Myocyte (in vitro differentiated cells): ENCODE results near the gene TNFRSF19. TPM values are rescaled to one million over a fixed set of nuclear protein-coding genes. Genes with fewer than 3 reads are reported as not detected.
A peak's percentile ranks its signal among the peaks of the same experiment; 100 is the strongest.

Experiments used
- DNase-seq: peaks from one replicate; pipeline ENCODE4 v3.0.0-alpha.2; 2012; ENCODE audit warnings: low read depth
- total RNA-seq: library from RNA; depleted of rRNA; stranded (reverse); fragments of >200 nt; gene quantifications from 2 replicates; pipeline ENCODE4 v1.2.3, GENCODE V29; 2014

The TNFRSF19 gene
- total RNA-seq, 1 donor from 2014 or later = 30.5 TPM

DNA sequence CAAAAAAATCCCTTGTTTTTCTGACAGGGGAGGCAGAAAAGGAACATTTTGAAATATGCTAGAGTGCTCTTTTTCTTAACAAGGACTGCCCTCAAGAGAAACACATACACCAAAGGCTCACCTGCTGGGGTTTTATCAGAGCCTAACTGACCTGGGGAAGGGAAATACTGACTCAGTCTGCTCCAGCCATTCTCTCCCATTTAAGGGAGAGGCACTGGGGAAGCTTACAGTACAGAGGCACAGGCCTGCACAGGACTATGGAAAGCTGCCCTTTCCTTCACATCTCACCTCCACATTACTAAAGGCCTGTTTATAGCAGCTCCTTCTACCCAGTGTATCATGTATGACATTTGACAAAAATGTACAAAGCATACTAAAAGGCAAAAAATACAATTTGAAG is 30.3 kb downstream of the TNFRSF19 start:
- no peak for DNase-seq

DNA sequence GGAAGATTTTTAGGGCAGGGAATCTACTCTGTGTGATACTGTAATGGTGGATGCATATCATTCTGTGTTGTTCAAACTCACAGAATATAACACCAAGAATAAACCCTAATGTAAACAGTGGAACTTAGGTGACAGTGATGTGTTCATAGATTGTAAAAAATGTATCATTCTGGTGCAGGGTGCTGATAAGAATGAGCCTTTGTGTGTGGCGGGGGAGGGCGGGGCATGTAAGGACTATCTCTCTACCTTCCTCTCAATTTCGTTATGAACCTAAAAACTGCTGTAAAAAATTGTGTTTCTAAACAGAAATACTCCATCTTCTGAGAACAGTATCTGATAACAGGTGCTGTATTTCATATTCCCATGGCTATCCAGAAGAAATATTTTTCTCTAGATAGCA is 35.6 kb downstream of the TNFRSF19 start:
- DNase-seq = no peak

DNA sequence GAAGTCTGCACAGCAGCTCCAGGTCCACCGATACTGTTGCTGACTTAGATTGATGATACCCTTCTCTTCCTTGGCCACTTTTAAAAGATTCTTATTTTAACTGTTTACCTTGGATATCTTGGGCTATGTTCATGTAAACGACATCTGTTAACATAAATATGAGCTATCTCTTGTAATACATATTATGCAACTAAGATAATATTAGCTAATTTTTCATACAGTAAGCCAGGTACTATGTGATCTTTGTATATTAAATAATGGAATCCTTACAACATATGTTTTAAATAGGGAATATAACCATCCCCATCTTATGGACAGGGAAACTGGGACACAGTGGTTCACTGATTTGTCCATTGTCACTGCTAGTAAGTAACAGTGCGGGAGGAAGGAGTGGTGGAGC is 37.9 kb downstream of the TNFRSF19 start:
- DNase-seq = no peak

DNA sequence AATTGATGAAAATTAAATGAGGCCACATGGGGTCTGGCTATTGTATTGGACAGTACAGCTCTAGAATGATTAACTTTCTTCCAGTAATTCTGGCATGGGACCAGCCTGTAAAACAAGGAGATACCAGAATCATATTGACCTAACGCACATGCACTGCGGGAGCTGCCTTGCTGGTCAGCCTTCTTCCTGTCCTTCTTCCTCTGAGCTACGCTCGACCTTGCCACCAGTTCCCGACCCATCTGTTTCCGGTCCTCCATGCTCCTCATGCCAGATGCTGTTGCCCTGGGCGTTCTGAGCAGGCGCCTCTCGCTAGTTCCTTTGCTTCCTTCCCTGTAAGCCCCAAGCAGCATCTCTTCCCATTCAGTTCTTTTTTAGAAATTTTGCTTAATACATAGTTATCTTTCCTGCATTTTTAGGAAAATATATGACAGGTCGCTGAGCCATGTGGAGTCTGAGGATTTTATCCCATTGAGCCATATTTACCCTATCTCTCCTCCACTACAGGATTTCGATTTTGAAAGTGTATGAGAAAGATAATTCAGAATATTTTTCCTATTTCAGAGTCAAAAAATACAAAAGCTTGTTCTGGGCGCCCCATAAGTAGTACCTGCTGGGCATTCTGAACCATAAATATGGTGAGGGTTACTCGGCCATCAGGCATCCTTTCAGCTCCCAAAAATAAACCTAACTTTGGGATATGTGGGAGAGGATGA is 38.6 kb downstream of the TNFRSF19 start:
- no peak for DNase-seq

DNA sequence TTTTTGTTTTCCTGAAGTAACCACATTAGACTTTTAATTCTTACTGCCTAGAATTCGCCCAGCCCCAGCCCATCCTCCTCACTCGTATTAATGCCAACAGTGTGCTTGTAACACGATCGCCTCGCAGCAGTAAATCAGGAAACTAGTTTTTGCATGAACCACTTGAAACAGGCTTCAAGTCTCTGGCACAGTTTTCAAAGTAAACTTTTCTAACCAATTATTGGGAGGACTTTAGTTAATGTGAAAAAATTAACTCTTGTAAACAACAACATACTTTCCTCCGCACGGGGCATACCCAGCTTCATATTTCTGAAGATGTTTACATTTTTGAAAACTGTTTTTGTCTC is 39.2 kb downstream of the TNFRSF19 start:
- peak; percentile 53 for DNase-seq

DNA sequence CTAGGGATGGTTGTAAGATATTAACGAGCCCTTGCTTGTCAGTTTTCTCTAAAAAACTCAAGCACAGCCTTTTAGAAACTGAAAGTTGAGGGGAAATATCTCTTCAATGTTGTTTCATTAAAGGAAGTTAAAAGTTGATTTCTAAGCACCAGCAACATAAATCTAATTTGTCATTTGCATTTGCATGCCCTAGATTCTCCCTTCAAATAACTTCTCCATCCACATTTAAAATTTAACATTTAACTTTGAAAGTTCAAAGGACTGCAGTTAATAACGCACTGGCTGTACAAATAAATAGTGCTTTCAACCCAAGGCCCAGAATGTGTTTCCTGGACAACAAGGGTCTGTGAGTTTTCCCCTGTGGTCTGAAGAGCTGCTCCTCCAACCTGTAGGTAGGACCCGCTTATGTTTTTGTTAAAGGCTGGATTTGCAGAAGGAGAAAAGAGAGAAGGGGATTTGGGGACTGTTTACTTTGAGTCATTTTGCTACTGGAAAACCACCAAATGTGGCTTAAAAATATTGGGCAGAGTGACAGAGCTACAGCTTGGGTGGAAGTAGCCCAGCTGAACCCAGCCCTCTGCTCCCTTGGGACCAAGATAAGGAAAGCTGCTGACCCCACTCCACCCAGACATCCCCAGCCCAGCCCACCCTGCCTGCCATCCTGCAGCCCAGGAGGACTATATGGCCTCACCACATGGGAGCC is 39.8 kb downstream of the TNFRSF19 start:
- peak; percentile 32 for DNase-seq

DNA sequence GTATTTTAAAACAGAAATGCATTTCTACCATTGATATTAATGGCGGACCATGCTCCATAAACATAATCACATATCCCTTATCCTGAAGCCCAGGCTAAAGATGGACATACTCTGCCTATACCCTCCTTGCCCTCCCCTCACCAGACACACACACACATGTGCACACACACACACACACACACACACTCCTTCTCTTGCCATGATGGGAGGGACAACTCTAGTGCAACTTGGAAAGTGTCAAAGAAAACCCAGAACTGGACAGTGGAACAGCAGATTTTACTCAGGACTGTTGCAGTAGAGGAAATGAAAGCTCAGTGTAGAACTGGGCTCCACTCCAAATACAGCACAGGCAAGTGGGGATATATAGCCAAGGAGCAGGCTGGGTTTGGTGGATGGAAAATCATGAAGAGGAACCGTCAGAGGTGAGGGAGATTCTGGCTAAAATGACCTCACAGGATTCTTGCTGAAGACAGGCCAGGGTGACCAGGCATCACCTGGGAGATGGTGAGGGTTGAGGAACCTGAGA is 40.8 kb downstream of the TNFRSF19 start:
- peak; percentile 16 for DNase-seq

DNA sequence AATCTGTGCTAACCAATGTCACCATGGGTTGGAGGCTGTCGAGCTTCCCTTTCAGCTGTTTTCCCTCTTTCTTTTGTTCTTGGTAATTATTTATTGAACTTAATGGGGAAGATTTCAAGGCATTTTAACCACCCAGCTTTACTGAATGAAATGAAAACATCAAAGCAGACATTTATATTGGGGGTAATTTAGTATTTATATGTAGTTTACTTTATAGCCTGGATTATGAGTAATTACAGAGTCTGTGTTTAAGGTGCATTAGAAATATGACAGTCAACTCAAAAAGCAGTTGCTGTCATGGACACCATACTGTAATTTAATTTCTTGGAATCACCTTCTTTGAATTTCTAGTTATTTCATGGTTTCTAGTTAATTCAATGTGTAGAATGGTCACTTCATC is 42.0 kb downstream of the TNFRSF19 start:
- no peak for DNase-seq

DNA sequence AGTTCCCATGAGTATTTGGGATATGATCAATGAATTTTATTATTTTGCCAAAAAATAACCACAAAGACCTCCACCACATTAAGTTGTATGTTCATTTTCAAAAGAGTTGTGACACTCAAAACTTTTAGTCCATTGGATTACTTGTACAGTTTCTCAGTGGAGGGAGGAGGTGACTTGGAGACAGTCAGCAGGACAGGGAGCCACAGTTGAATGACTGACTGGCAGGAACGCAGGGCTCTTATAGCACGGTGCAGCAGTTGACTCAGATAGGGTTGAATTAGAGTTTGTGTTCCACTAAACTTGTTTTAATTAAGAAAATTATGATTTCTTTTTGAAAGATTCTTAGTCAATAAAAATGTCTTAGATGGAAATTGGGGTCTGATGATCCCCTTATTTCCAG is 42.5 kb downstream of the TNFRSF19 start:
- DNase-seq = no peak

DNA sequence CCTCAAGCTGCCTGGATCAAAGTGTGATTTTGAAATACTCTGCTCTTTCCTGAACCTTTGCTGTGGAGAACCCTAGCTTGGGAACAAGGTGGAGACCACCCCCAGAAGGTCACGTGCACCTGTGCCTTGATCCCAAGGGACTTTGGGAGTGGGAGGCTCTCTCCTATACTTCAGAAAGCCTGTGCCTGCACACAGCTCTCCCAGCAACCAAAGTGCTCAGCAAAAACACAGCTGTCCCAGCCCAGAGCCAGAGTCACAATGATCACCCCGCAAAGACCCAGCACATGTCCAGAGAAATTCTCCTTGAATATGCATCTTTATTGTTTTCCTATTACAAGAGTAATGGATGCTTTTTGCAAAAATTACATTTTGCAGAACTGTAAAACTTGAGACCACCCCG is 43.4 kb downstream of the TNFRSF19 start:
- DNase-seq = no peak

DNA sequence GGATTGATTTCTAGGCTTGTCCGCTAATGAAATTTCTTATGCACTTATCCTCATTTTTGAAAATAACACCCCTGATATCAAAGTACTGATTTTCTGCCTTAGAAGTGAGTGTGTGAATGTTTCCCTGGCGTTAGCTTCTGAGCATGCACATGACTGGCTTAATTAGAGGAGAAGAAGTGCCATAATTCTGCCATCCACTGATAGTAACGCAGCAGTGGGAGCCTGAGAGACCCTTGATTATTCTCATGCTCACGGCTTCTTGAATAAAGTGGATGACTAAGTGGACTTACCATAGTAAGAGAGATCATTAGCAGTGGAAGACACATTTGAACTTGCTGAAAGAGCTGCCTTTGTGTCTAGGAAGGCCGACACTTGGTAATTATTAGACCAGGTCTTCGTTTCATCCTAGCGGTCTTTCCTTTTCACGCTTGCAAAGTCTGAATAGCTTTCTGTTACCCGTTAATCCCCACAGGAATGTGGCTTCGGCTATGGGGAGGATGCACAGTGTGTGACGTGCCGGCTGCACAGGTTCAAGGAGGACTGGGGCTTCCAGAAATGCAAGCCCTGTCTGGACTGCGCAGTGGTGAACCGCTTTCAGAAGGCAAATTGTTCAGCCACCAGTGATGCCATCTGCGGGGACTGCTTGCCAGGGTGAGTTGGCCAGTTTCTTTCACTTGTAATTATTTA is 45.3 kb downstream of the TNFRSF19 start:
- no peak for DNase-seq

DNA sequence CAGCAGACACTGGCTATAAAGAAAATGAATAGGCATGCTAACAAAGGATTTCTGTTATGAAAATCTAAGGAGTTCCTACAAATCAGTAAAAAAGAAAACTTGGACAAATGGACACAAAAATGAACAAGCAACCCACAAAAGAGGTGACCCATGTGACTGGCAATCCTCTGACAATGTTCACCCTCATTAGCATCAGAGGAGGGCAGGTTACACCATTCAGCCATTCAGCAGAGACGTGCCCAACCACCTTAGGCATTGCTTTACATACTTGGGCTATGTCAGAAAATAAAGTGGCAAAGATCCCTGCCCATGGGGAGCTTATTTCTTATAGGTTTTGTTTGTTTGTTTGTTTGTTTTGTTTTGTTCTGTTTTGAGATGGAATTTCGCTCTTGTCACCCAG is 46.0 kb downstream of the TNFRSF19 start:
- no peak for DNase-seq

DNA sequence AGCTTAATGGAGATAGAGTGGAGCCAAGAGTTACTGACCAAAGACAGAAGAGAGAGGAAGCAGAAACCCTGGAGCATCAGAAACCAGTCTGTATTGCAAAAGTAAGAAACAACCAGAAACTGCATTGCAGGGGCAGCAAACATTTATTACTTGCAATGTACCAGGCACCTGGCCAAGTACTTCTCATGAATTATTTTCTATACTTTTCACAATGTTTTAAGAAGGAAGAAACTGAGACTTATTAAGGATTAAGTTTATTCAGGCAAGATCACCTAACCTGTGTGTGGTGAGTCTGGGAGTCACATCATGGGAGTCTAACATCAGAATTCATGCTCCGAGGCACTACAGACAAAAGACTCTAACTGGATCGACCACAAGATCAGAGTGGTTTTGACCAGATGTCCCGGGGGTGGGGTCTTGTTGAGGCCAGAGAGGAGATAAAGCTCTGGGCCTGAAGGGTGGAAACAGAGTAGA is 47.4 kb downstream of the TNFRSF19 start:
- peak; percentile 81 for DNase-seq

DNA sequence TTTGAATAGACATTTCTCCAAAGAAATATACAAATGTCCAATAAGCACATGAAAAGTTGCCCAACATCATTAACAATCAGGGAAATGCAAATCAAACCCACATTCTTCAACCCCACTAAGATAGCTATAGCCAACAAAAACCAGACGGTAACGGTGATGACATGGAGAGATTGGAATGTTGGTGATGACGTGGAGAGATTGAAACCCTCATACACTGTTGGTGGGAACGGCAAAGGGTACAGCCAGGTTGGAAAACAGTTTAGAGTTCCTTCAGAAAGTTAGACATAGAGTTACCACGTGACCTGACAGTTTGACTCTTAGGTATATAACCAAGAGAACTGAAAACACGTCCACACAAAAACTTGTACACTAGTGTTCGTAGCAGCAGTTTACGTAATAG is 48.1 kb downstream of the TNFRSF19 start:
- peak; percentile 71 for DNase-seq

DNA sequence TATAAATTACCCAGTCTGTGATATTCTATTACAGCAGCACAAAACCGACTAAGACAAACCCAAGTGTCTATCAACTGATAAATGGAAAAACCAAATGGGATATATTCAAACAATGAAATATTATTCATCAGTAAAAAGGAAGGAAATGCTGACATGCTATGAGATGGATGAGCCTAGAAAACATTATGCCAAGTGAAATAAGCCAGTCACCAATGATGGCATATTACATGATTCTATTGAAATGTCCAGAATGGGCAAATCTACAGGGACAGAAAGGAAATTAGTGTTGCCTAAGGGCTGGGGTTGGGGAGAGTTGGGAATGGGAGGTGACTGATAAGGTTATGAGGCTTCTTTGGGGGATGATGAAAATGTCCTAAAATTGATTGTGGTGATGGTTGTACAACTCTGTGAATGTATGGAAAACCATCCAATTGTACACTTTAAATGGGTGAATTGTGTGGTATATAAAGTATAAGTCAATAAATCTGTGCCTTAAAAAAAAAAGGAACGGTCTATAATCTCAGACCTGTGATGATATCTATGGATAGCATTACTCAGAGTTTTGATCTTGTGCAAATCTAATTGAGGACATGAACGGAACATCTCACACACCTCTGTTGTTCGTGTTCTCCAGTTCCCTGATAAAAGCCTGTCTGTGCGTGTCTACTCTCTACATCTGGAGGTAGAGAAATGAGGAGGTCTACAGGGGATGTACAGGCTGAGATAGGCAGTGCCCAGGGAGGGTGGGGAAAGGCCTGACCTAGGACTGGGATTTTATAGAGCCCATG is 49.0 kb downstream of the TNFRSF19 start:
- no peak for DNase-seq

DNA sequence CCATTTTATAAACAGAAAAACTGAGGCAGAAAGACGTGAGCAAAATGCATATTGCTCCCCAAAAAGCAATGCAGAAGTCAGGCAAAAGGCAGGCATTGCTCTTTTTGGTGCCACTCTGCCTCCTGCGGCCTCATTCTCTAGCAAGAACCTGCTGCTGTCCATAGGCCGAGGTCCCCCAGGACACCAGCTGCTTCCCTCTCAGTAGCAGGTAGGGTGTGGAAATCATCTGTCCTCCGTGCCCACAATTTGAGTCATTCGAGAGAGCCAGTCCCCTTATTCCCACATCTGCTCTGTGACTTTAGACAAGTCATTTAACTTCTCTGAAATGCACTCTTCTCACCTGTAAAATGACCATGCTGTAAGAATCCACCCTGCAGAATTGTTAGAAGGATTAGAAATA is 50.0 kb downstream of the TNFRSF19 start:
- peak; percentile 71 for DNase-seq

DNA sequence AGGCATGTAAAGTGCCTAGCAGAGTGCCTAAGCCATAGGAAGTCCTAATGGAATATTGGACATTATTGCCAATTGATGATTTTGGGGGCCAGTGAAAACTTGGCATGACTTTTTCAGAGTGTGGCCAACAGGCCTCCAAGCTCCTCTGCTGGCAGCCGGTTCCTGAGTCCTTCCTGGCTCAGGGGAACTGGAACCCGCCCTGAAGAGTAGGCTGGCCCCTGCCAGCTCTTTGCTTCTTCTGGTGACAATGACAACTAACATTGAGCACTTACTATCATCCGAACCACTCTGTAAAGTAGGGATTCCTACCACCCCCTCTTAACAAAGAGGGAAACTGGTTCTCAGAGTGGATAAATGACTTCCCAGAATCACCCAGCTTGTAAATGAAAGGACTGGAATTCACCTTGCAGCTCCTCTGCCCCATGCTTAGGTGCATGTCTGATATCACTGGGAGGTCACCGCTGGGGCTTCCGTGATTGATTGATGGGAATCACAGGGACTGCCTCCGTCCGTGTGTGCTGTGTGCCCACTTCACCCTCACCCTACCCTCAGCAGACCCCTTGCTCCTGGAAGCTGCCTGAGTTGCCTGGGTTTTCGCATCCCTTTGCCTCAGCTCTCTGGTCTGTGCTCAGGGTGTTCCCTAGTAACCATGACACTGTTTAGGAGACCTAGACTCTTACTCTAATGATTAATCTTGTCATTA is 50.6 kb downstream of the TNFRSF19 start:
- no peak for DNase-seq

DNA sequence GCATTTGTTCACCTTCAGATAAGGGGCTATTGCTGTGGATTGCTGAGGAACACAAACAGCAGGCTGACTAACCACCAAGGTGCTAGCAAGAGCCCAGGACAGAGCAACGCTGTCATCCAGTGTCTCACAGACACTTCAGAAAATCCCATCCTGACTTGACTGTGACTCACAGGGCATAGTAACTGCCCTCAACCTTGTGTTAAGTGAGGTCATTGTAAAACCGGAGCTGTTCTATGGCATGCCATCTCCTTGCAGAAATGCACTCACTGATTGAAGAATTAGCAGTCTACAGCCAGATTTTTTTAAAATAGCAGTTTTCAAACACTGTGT is 51.1 kb downstream of the TNFRSF19 start:
- peak; percentile 70 for DNase-seq

DNA sequence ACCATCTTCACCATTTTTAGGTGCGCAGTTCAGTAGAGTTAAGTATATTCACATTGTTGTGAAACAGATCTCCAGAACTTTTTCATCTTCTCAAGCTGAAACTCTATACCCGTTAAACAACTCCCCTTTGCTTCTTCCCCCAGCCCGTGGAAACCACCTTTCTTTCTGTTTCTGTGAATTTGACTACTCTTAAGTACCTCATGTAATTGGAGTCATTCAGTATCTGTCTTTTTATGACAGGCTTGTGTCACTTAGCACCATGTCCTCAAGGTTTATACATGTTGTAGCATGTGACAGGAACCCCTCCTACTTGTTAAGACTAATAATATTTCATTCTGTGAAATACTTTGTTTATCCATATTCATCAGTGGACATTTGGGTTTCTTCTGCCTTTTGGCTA is 52.8 kb downstream of the TNFRSF19 start:
- no peak for DNase-seq

DNA sequence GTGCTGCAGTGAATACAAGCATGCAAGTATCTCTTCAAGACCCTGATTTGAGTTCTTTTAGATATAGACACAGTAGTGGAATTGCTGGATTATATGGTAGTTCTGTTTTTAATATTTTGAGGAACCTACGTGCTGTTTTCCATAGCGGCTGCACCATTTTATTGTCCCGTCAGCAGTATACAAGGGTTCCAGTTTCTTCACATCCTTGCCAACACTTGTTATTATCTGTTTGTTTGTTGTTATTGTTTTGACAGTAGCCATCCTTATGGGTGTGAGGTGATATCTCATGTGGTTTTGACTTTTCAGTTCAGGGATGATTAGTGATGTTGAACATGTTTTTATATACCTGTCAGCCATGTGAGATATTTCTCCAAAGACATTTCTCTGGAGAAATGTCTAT is 53.2 kb downstream of the TNFRSF19 start:
- DNase-seq = no peak

DNA sequence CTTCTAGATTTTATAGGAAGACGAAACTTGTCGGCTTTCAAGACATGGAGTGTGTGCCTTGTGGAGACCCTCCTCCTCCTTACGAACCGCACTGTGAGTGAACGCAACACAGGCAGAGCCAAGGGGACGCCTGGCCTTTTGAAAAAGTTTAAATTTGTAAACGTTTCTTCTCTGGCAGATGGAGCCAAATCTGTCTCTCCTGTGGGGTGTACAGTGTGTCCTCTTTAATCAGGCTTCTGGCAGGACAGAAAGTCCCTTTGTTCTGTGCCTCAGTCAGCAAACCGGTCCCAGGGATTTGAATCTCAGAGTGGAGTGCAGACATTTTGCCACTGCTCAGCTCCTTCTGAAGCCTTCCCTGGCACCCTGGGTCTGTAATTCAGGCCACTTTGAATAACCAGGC is 56.5 kb downstream of the TNFRSF19 start:
- no peak for DNase-seq
